Lower leg skin (tissue), 3 donors: ENCODE results near the gene POLR2H.

ENCODE experiments used
- POLR2A ChIP-seq, 2 donors: fragments of 450-650 bp; IDR thresholded peaks; one replicate each; pipeline ENCODE4 v1.6.1; 2016 to 2017; ENCODE audit warnings: antibody characterized with exemption in 2 of 2, mild to moderate bottlenecking in 1 of 2, moderate library complexity in 1 of 2
- TF ChIP-seq, protein P1 (sequence below), 3 donors: fragments of 450-650 bp; IDR thresholded peaks; one replicate each; pipeline ENCODE4 v1.5.1; 2016; ENCODE audit warnings: antibody characterized with exemption in 3 of 3, mild to moderate bottlenecking in 3 of 3, moderate library complexity in 2 of 3

- TF ChIP-seq, protein P1, sequence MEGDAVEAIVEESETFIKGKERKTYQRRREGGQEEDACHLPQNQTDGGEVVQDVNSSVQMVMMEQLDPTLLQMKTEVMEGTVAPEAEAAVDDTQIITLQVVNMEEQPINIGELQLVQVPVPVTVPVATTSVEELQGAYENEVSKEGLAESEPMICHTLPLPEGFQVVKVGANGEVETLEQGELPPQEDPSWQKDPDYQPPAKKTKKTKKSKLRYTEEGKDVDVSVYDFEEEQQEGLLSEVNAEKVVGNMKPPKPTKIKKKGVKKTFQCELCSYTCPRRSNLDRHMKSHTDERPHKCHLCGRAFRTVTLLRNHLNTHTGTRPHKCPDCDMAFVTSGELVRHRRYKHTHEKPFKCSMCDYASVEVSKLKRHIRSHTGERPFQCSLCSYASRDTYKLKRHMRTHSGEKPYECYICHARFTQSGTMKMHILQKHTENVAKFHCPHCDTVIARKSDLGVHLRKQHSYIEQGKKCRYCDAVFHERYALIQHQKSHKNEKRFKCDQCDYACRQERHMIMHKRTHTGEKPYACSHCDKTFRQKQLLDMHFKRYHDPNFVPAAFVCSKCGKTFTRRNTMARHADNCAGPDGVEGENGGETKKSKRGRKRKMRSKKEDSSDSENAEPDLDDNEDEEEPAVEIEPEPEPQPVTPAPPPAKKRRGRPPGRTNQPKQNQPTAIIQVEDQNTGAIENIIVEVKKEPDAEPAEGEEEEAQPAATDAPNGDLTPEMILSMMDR (IDR thresholded peaks at IDR 0.05): no peak
- TF ChIP-seq POLR2A (IDR thresholded peaks at IDR 0.05): no peak
Observed at GRCh38 chr3:184383033-184383740, 21.7 kb downstream of the POLR2H start.
